ENCODE results near the gene ALPI. TPM values are rescaled to one million over a fixed set of nuclear protein-coding genes. Genes with fewer than 3 reads are reported as not detected.

The ALPI gene
- total and polyA plus RNA-seq, 10 of the 15 experiments (the other 5 are each of a cell fraction or from before 2014, with no cell fraction given), result not detected

- H3K27ac ChIP-seq (ENCODE audit: control insufficient read depth, insufficient read depth), result no peak overlapping the region
- intact Hi-C loops (cut with micrococcal nuclease; ENCODE audit: unreplicated experiment) (no loop called here), in situ Hi-C loops (cut with MboI) (no loop called here)
- H4K20me1 ChIP-seq (ENCODE audit: control insufficient read depth, insufficient read depth), result no peaks in the 10 kb centered on the region
- ChIA-PET SMC1A (ENCODE audit: uncharacterized antibody, unreplicated experiment) (no interaction called here), POLR2A (no interaction called here), CTCF (no interaction called here), RAD21 (ENCODE audit: unreplicated experiment) (no interaction called here)
- H3K9me3 ChIP-seq (replicated peaks; ENCODE audit: control insufficient read depth, insufficient read depth, low read length), result no peaks in the 10 kb centered on the region
- no peak overlapping the region for H2AFZ ChIP-seq (ENCODE audit: control insufficient read depth, low read depth, low read length)
- H3K79me2 ChIP-seq (ENCODE audit: control insufficient read depth, insufficient read depth, low read length), result no peaks in the 10 kb centered on the region
- no peak overlapping the region for H3K9ac ChIP-seq (ENCODE audit: control insufficient read depth, insufficient read depth, low read length)
- no peak for ATAC-seq
- H3K4me2 ChIP-seq (ENCODE audit: control insufficient read depth, insufficient read depth), result no peak overlapping the region
- TF ChIP-seq NR2F1 (conservative IDR thresholded peaks at IDR 0.05) (no peak), EP300 (IDR thresholded peaks at IDR 0.05; ENCODE audit: borderline replicate concordance in 1 of 2, control insufficient read depth in 1 of 2, low read depth in 2 of 2, low read length in 2 of 2) (no peak), IKZF1 (conservative IDR thresholded peaks at IDR 0.05) (no peak), SRF (IDR thresholded peaks at IDR 0.05; ENCODE audit: low read depth in 2 of 2, low read length in 2 of 2) (no peak), POLR2AphosphoS5 (IDR thresholded peaks at IDR 0.05; ENCODE audit: low read length) (no peak), CBX3 (IDR thresholded peaks at IDR 0.05; ENCODE audit: borderline replicate concordance, low read depth) (no peak), TARDBP (IDR thresholded peaks at IDR 0.05; ENCODE audit: borderline replicate concordance) (no peak), STAT1 (conservative IDR thresholded peaks at IDR 0.05) (no peak), FOS (IDR thresholded peaks at IDR 0.05; ENCODE audit: borderline replicate concordance, extremely low read depth, insufficient read length) (no peak), ZBED1 (IDR thresholded peaks at IDR 0.05; ENCODE audit: borderline replicate concordance) (no peak)
- H3K36me3 ChIP-seq (ENCODE audit: control insufficient read depth in 2 of 2, insufficient read depth in 2 of 2, low read length in 1 of 2), result no peaks in the 10 kb centered on the region
- FAIRE-seq, result no peak
- DNase-seq (ENCODE audit: low read depth, low spot score), result no peak
- no peak overlapping the region for H3K4me3 ChIP-seq
- no peaks in the 10 kb centered on the region for H3K4me1 ChIP-seq (ENCODE audit: control insufficient read depth, insufficient read depth, low read length)
- BruUV-seq (replicated peaks), result no TSS peak
- 9% methylated on average over 15 of the region's 16 CpGs for WGBS (ENCODE audit: insufficient coverage, insufficient replicate concordance, low lambda C conversion rate, missing lambda C conversion rate)
- H3K27me3 ChIP-seq (replicated peaks in 1 of 2; ENCODE audit: control insufficient read depth in 2 of 2, insufficient read depth in 2 of 2, low read length in 1 of 2), result peaks cover 5 to 12% of the 10 kb centered on the region in 2 experiments
These were observed 47.9 kb downstream of the ALPI start for GRCh38 chr2:232503809-232504323.
